Measurements from ENCODE around the gene CDC42EP5. TPM values are rescaled to one million over a fixed set of nuclear protein-coding genes. Genes with fewer than 3 reads are reported as not detected.
A peak's percentile ranks its signal among the peaks of the same experiment; 100 is the strongest.

Gene CDC42EP5
- total RNA-seq, 4 donors from 2014 or later: 10.8 to 27.1 (median 20.6) TPM

DNA sequence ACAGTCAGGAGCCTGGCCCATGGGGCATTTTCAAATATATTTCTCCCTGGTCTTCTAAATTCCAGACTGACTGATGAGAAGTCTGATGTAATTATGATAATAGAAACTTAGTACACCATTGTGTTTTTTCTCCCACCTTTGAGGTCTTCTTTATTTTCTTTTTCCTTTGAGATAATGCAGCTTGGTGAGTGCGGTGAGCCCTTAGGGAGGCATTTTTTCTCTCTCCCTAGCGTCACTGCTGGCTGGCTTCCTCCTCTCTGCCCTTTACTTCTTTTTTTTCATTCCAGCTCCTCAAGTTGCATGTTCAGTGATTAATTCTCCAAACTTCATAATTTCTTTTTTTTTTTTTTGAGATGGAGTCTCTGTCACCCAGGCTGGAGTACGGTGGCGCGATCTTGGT, 12.8 kb upstream of the CDC42EP5 start:
- peaks cover 0 to 6% (median 2%) of the 10 kb centered on the region in 4 donors for H3K4me1 ChIP-seq
- no peaks in the 10 kb centered on the region for H3K36me3 ChIP-seq
- no peak for TF ChIP-seq POLR2A (IDR thresholded peaks at IDR 0.05; ENCODE audit: low read depth)
- no peak for TF ChIP-seq POLR2AphosphoS5 (IDR thresholded peaks at IDR 0.05)
- TF ChIP-seq, protein P1, sequence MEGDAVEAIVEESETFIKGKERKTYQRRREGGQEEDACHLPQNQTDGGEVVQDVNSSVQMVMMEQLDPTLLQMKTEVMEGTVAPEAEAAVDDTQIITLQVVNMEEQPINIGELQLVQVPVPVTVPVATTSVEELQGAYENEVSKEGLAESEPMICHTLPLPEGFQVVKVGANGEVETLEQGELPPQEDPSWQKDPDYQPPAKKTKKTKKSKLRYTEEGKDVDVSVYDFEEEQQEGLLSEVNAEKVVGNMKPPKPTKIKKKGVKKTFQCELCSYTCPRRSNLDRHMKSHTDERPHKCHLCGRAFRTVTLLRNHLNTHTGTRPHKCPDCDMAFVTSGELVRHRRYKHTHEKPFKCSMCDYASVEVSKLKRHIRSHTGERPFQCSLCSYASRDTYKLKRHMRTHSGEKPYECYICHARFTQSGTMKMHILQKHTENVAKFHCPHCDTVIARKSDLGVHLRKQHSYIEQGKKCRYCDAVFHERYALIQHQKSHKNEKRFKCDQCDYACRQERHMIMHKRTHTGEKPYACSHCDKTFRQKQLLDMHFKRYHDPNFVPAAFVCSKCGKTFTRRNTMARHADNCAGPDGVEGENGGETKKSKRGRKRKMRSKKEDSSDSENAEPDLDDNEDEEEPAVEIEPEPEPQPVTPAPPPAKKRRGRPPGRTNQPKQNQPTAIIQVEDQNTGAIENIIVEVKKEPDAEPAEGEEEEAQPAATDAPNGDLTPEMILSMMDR (IDR thresholded peaks at IDR 0.05): no peak
- no peak for TF ChIP-seq EP300 (IDR thresholded peaks at IDR 0.05)
- no peaks in the 10 kb centered on the region for H3K9me3 ChIP-seq
- intact Hi-C loops (cut with DNase I): no loop called here
- WGBS: 55% methylated on average over 5 of the region's 5 CpGs
- no peak overlapping the region for H3K27ac ChIP-seq (replicated peaks in 1 of 4)
- H3K4me3 ChIP-seq: no peak overlapping the region
- peaks cover 0 to 40% (median 0%) of the 10 kb centered on the region in 4 donors for H3K27me3 ChIP-seq
- DNase-seq (ENCODE audit: extremely low spot score): no peak

DNA sequence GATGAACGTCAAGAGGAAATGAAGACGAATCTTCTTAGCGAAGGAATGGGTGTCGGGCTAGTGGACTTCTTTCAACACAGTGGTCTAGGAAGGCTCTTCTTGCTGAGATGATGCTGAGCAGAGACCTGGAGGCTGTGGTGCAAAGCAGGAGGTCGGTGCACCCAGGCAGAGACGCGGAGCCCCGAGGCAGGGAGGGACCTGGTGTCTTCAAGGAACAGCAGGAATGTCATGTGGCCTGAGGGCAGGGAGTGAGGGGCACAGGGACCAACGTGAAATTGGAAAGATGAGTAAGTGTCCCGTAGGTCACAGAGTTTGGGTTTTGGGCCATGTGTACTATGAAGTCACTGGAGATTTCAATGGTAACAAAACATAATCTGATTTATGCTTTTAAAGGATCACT, 11.4 kb upstream of the CDC42EP5 start:
- no peak for DNase-seq (ENCODE audit: extremely low spot score)
- Histone ChIP-seq H3K36me3 (no peaks in the 10 kb centered on the region), H3K4me1 (peaks cover 0 to 6% (median 2%) of the 10 kb centered on the region in 4 donors), H3K27ac (replicated peaks in 1 of 4) (no peak overlapping the region), H3K27me3 (peaks cover 0 to 49% (median 3%) of the 10 kb centered on the region in 4 donors), H3K4me3 (no peak overlapping the region), H3K9me3 (no peaks in the 10 kb centered on the region)
- no peak for TF ChIP-seq POLR2AphosphoS5 (IDR thresholded peaks at IDR 0.05)
- no peak for TF ChIP-seq POLR2A (IDR thresholded peaks at IDR 0.05; ENCODE audit: low read depth)
- intact Hi-C loops (cut with DNase I): no loop called here
- 74% methylated on average over 10 of the region's 10 CpGs for WGBS

DNA sequence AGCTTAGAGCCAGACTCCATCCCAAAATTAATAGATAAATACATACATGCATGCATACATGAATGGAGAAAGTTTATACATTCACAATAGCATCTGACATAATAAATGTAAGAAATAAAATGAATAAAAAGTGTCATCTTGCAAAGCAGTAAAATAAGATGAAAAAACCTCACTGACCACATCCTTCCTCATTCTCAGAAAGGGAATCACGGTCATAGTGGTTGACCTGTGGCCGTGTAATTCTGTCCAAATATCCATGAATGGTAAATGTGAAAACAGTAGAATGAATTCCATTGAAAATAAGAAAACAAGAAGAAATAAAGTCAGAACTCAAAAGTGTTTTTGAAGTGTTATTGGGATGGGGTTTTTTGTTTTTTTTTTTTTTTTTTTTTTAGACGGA, 9.8 kb upstream of the CDC42EP5 start:
- H3K9me3 ChIP-seq: no peaks in the 10 kb centered on the region
- H3K4me1 ChIP-seq: peaks cover 0 to 9% (median 2%) of the 10 kb centered on the region in 4 donors
- no peak overlapping the region for H3K4me3 ChIP-seq
- no peak for TF ChIP-seq EP300 (IDR thresholded peaks at IDR 0.05)
- no peak for TF ChIP-seq POLR2A (IDR thresholded peaks at IDR 0.05; ENCODE audit: low read depth)
- no peak for TF ChIP-seq POLR2AphosphoS5 (IDR thresholded peaks at IDR 0.05)
- TF ChIP-seq, protein P1 (IDR thresholded peaks at IDR 0.05): no peak
- H3K27me3 ChIP-seq: peaks cover 0 to 62% (median 6%) of the 10 kb centered on the region in 4 donors
- H3K36me3 ChIP-seq: no peaks in the 10 kb centered on the region
- no peak for DNase-seq (ENCODE audit: extremely low spot score)
- no peak overlapping the region for H3K27ac ChIP-seq (replicated peaks in 1 of 4)
- intact Hi-C loops (cut with DNase I): no loop called here
- 66% methylated on average over 3 of the region's 3 CpGs for WGBS

DNA sequence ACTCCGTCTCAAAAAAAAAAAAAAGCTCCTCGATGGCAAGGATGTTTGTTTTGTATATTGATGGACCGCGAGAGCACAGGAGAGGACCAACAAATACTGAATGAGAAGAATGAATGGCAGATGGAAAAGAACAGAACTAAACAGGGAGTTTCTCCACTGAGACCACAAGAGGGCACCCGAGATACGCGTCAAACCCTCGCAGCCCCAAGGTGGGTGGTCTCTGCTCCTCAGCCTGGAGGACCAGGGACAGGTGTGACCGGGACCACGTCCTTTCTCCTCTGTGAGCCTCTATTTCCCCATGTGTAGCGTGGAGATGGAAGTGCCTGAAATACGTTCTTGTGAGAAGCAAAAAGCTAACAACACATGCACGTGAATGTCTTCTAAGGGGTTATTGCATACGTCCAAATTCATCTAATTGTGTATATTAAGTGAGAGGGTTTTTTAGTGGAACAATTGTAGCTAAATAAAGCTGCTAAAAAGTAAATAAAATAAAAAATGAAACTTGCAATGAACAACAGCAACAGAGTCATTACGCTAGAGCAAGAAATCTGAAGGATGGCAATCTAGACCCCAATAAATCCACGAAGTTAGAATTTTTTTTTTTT, 8.3 kb upstream of the CDC42EP5 start:
- TF ChIP-seq, protein P1 (IDR thresholded peaks at IDR 0.05): peak; percentile 27 to 60 (median 49)
- no peak for TF ChIP-seq POLR2AphosphoS5 (IDR thresholded peaks at IDR 0.05)
- TF ChIP-seq POLR2A (IDR thresholded peaks at IDR 0.05; ENCODE audit: low read depth): no peak
- TF ChIP-seq EP300 (IDR thresholded peaks at IDR 0.05): no peak
- Histone ChIP-seq H3K27ac (replicated peaks in 1 of 4) (no peak overlapping the region), H3K36me3 (no peaks in the 10 kb centered on the region), H3K9me3 (no peaks in the 10 kb centered on the region), H3K4me1 (peaks cover 0 to 9% (median 2%) of the 10 kb centered on the region in 4 donors), H3K27me3 (peaks cover 0 to 65% (median 6%) of the 10 kb centered on the region in 4 donors), H3K4me3 (no peak overlapping the region)
- 11% methylated on average over 16 of the region's 16 CpGs for WGBS
- intact Hi-C loops (cut with DNase I): no loop called here
- DNase-seq (ENCODE audit: extremely low spot score): no peak

DNA sequence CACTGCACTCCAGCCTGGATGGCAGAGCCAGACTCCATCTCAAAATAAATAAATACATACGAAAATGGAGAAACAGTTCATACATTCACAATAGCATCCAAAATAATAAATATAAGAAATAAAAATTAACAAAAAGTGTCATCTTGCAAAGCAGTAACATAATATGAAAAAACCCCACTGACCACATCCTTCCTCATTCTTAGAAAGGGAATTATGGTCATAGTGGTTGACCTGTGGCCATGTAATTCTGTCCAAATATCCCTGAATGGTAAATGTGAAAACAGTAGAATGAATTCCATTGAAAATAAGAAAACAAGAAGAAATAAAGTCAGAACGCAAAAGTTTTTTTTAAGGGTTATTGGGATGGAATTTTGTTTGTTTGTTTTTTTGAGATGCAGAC, 7.0 kb upstream of the CDC42EP5 start:
- Histone ChIP-seq H3K27me3 (peaks cover 0 to 68% (median 6%) of the 10 kb centered on the region in 4 donors), H3K27ac (replicated peaks in 1 of 4) (no peak overlapping the region), H3K9me3 (no peaks in the 10 kb centered on the region), H3K4me3 (no peak overlapping the region), H3K36me3 (no peaks in the 10 kb centered on the region), H3K4me1 (peaks cover 0 to 9% (median 2%) of the 10 kb centered on the region in 4 donors)
- 68% methylated on average over 2 of the region's 2 CpGs for whole genome bisulfite sequencing
- TF ChIP-seq, protein P1 (IDR thresholded peaks at IDR 0.05): no peak
- TF ChIP-seq EP300 (IDR thresholded peaks at IDR 0.05) (no peak), POLR2AphosphoS5 (IDR thresholded peaks at IDR 0.05) (no peak), POLR2A (IDR thresholded peaks at IDR 0.05; ENCODE audit: low read depth) (no peak)
- intact Hi-C loops (cut with DNase I): no loop called here
- DNase-seq (ENCODE audit: extremely low spot score): no peak
